HG03064 (cell line): Measurements from ENCODE around the gene UBE2M.
"Not testable (repeated sequence)": the region's sequence is repeated elsewhere in the genome, so short reads cannot be mapped to it uniquely, and the experiment has no call there.

ENCODE experiments used
- ATAC-seq: cut with Tn5 transposase; IDR thresholded peaks from one replicate; pipeline ENCODE4 v1.9.1; 2021; ENCODE audit warnings: low read depth; ENCODE audit not compliant: unreplicated experiment

The UBE2M gene

DNA sequence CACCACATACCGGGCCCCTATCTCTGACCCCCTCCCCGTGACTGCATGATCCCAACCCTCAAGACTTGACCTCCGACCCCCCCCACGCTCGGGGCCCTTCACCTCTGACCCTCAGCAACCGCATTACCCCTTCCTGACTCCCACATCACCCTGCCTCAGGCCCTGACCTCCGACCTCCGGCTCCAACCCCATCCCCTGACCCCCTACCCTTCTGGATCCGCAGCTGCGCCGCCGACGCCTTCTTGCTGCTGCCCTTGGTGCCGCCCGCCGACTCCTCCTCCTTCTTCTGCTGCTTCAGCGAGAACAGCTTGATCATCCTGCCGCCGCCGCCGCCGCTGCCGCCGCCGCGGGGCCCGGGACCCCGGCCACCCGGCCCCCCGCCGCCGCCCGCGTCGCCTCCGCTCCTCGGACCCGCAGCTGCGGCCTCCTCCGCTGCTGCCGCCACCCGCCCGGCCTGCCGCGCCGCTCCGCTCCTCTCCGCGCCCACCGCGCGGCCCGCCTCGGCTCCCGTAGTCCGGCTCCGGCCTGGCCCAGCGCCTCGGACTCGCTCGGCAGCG, at the start of gene UBE2M:
Gene UBE2M, minus strand, starts transcription at position 546 of the 557 bp plus-strand sequence. Its CDS starts 230 bp downstream, at position 316.
- peak; percentile 2 for ATAC-seq

GRCh38 chr19:58607213-58607612, 48.8 kb upstream of the UBE2M start:
- ATAC-seq: not testable (repeated sequence)

DNA sequence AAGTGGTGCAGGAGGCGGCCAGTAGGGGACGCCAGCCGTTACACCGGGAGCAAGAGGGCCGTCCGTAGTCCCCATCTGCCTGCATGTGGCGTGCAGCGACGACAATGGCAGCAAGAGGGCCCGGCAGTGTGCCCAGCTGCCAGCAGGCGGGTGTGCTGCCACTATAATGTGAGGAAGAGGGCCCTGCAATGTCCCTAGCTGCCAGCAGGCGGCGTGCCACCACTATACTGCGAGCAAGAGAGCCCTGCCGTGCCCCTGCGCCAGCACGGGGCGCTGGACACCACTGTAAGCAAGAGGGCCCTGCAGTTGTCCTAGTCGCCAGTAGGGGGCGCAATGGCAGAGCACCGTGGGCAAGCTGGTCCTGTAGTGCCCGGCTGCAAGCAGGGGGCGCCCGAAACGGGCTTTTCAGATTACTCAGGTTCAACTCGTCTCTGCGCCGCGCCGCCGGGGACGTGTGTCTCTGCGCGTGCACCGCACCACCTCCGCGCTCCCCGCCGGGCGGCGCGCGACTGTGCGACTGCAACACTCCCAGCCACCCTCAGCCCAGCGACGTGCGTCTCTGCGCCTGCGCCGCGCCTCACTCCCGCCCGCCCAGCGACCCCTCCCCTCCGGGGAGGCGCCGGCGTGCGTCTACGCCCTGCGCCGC, 48.0 kb upstream of the UBE2M start:
- ATAC-seq: not testable (repeated sequence)

DNA sequence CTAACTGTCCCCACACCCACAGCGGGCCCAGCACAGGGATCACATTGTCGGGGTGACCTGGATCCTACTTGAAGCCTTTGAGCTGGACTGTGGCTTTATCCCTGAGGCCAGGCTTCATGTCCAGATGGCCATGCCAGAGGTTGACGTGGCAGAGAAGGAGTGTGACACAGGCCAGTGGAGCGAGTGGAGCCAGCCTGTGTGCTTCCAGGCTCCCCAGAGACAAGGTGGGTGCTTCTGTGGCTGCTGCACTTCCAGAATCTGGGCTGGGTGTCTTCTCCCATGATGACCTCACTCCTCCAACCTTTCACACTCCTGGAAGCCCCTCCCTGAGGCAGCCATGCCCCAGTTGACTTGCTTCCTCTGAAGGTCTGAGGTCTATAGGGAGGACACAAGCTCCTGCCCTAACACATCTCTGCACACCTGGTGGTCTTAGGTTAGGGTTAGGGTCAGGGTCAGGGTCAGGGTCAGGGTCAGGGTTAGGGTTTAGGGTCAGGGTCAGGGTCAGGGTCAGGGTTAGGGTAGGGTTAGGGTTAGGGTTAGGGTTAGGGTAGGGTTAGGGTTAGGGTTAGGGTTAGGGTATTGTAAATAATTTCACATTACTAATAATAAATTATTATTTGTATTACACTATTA, 27.8 kb upstream of the UBE2M start:
- ATAC-seq: no peak

DNA sequence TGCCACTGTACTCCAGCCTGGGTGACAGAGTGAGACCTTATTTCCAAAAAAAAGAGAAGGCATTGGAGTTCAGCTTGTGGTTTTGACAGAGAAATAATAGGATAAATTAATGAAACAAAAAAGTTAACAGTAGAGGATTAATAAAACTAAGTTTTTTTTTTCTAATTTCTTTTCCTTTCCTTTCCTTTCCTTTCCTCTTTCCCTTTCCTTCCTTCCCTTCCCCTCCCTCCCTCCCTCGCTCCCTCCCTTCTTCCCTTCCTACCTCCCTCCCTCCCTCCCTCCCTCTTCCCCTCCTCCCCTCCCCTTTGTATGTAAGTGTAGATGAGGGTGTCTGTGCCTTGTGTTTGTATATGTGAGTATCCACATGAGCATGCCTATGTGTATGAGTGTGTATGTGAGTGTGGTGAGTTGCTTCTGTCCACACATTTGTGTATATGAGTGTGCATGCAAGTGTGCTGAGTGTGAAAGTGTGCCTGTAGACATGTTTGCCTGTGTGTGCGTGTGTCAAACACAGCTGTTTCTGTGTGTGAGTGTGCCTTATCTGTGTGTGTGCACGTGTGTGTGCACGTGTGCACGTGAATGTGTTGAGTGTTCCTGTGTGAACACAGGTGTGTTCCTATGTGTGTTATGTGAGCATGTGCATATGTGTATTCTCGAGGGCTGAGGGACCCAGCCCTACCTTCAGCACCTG, 27.2 kb upstream of the UBE2M start:
- ATAC-seq: no peak

- no peak for ATAC-seq
These were observed 26.4 kb upstream of the UBE2M start for GRCh38 chr19:58584498-58585441.

DNA sequence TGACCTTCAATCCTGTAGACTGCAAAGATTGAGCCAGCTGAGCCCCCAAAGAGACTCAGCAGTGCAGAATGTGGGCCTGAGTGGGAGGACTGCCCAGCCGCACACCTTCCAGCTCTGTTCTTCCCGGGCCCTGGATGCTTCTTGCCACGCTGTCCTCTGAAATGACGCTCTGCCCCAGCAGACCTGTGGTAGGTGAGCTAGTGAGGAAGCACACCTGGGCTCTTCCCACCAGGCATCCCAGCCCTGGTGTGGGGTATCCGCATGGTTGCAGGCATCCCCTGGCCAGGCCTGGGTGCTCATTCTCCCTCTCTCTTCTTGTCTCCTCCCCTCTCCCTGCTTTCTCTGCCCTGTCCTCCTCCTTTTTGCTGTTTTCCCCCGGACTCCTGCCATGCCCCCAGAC, 24.6 kb upstream of the UBE2M start:
- ATAC-seq: no peak

GRCh38 chr19:58581227-58582141, 23.1 kb upstream of the UBE2M start:
- ATAC-seq: no peak

DNA sequence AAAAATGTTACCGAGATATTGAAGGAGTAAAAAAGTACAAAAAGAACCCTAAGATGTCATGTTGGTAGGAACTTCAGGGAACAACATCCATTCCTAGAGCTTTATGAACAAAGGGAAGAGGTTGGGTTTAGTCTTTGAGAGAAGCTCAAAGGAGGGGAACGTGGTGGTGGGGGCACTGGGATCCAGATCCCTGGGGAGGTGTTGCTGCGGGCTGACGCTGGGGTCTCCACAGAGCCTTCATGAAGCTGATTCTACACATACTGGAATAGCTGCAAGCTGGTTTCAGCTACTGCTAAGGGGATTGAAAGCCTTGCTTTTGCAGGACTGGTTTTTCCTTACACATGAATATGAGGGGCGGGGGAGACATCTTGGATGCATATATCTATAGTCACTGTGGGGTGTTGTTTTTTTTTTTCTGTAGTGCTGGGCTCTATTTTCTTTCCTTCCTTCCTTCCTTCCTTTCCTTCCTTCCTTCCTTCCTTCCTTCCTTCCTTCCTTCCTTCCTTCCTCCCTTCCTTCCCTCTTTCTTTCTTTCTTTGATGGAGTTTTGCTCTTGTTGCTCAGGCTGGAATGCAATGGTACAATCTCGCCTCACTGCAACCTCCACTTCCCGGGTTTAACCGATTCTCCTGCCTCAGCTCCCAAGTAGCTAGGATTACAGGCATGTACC, 21.2 kb upstream of the UBE2M start:
- no peak for ATAC-seq

- ATAC-seq: no peak
These were observed 19.9 kb upstream of the UBE2M start for GRCh38 chr19:58578012-58578925.

- not testable (repeated sequence) for ATAC-seq
These were observed 19.2 kb upstream of the UBE2M start for GRCh38 chr19:58577581-58577980.

- peak; percentile 39 for ATAC-seq
These were observed 17.0 kb upstream of the UBE2M start for GRCh38 chr19:58575183-58576041.

GRCh38 chr19:58573658-58574164, 15.3 kb upstream of the UBE2M start:
- no peak for ATAC-seq

- ATAC-seq: peak; percentile 52
These were observed 14.6 kb upstream of the UBE2M start, which contains the start of gene MZF1 for GRCh38 chr19:58572818-58573657. MZF1 (minus strand) TSS chr19:58573335; CDS start chr19:58571389, 1,946 bp downstream.

DNA sequence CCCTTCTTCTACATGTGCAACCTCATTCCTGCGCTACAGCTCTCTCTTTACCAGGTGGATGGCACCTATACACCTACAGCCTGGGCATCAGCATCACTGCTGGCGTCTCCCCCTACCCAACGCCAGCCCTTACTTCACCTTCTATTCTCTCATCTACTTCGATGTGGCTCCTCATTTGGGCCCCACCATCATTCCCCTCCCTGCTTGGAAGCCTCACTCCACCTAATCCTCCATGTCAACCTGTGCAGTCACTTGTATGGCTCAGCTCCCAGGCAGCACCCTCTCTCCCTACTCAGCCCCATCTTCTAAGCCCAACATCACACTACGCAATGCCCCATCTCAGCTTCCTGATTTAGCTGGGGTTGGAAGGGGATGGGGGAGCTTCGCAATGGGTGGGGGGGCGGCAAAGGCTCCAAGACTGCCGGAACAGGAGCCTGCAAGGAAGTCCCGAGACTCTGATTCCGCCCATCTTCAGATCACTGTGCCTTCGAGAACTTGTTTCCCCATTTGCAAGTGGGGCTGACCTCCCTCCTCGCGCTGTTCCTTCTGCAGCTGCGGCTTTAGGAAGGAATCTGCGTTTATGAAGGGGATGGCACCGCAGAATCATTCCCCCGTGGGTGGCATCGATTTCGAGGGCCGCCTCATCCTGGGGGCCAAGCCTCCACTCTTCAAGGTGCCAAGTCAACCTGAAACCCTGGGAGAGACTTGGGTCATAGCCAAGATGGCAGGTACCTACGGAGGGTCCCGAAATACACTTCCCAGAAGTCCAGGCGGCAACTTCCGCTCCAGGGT, 13.8 kb upstream of the UBE2M start:
- no peak for ATAC-seq
